Measurements from ENCODE around the gene OR4X1. TPM values are rescaled to one million over a fixed set of nuclear protein-coding genes. Genes with fewer than 3 reads are reported as not detected.

The OR4X1 gene
- total RNA-seq, 4 donors from 2014 or later = not detected

- Histone ChIP-seq H3K36me3 (no peaks in the 10 kb centered on the region), H3K4me1 (no peaks in the 10 kb centered on the region), H3K27ac (no peak overlapping the region), H3K4me3 (no peak overlapping the region), H3K9me3 (no peaks in the 10 kb centered on the region), H3K27me3 (no peaks in the 10 kb centered on the region)
- WGBS, 2 donors (ENCODE audit: low coverage in 1 of 2) = 72 to 80% methylated on average over 1 to 2 of the region's 2 CpGs
- intact Hi-C loops (cut with DNase I; ENCODE audit: low total_unique reads) (no loop called here), in situ Hi-C loops (cut with MboI; ENCODE audit: low pct_ligation_motif_present in 1 of 4, low pct_unique_long_range_greater_than_20kb in 1 of 4, low sequenced_read_pairs in 3 of 4) (no loop called here)
- TF ChIP-seq CTCF (IDR thresholded peaks at IDR 0.05) (no peak), EP300 (IDR thresholded peaks at IDR 0.05; ENCODE audit: low read depth) (no peak), POLR2AphosphoS5 (IDR thresholded peaks at IDR 0.05) (no peak), POLR2A (IDR thresholded peaks at IDR 0.05) (no peak)
- no peak for DNase-seq
Measured at GRCh38 chr11:48261600-48261999, 2.1 kb upstream of the OR4X1 start.

GRCh38 chr11:48270621-48271020 lies 7.0 kb downstream of the OR4X1 start:
- no peaks in the 10 kb centered on the region for H3K27me3 ChIP-seq
- WGBS, 2 donors (ENCODE audit: low coverage in 1 of 2) = 65 to 69% methylated on average over 3 of the region's 3 CpGs
- no peak overlapping the region for H3K27ac ChIP-seq
- TF ChIP-seq CTCF (IDR thresholded peaks at IDR 0.05) (no peak), POLR2A (IDR thresholded peaks at IDR 0.05) (no peak), POLR2AphosphoS5 (IDR thresholded peaks at IDR 0.05) (no peak), EP300 (IDR thresholded peaks at IDR 0.05; ENCODE audit: low read depth) (no peak)
- no peaks in the 10 kb centered on the region for H3K4me1 ChIP-seq
- no peak overlapping the region for H3K4me3 ChIP-seq
- no peaks in the 10 kb centered on the region for H3K36me3 ChIP-seq
- intact Hi-C loops (cut with DNase I; ENCODE audit: low total_unique reads) = no loop called here
- no peak for DNase-seq
- in situ Hi-C loops (cut with MboI; ENCODE audit: low pct_ligation_motif_present in 1 of 4, low pct_unique_long_range_greater_than_20kb in 1 of 4, low sequenced_read_pairs in 3 of 4) = loop anchor here in 1 of 4 donors (10.0 kb wide), 1 partner anchor 56 kb away; the partner anchor contains the start of gene OR4B1
- H3K9me3 ChIP-seq = no peaks in the 10 kb centered on the region

- TF ChIP-seq POLR2AphosphoS5 (IDR thresholded peaks at IDR 0.05) (no peak), EP300 (IDR thresholded peaks at IDR 0.05; ENCODE audit: low read depth) (no peak), CTCF (IDR thresholded peaks at IDR 0.05) (no peak), POLR2A (IDR thresholded peaks at IDR 0.05) (no peak)
- DNase-seq = no peak
- 48% methylated on average over 1 of the region's 1 CpG; no CpG with 5 or more reads in 1 of the 2 donors for WGBS, 2 donors (ENCODE audit: low coverage in 1 of 2)
- intact Hi-C loops (cut with DNase I; ENCODE audit: low total_unique reads) = no loop called here
- Histone ChIP-seq H3K27me3 (no peaks in the 10 kb centered on the region), H3K4me1 (no peaks in the 10 kb centered on the region), H3K9me3 (no peaks in the 10 kb centered on the region), H3K27ac (no peak overlapping the region), H3K4me3 (no peak overlapping the region), H3K36me3 (no peaks in the 10 kb centered on the region)
- in situ Hi-C loops (cut with MboI; ENCODE audit: low pct_ligation_motif_present in 1 of 4, low pct_unique_long_range_greater_than_20kb in 1 of 4, low sequenced_read_pairs in 3 of 4) = loop anchor here in 1 of 4 donors (10.0 kb wide), 1 partner anchor 58 kb away; the partner anchor contains the start of gene OR4B1
Measured at GRCh38 chr11:48272606-48273005, 8.9 kb downstream of the OR4X1 start.

- no peak within 1 kb of the TSS for H3K27ac ChIP-seq
- intact Hi-C loops (cut with DNase I; ENCODE audit: low total_unique reads) = no loop called here
- 56 to 75% methylated on average over 1 of the region's 1 CpG for WGBS, 2 donors (ENCODE audit: low coverage in 1 of 2)
Measured at GRCh38 chr11:48305923-48306322, 42.3 kb downstream of the OR4X1 start, which contains the start of gene OR4S1. Gene OR4S1 (plus strand): TSS chr11:48306223. CDS start chr11:48306223, 0 bp downstream.

More at GRCh38 chr11:48305923-48306322, 42.3 kb downstream of the OR4X1 start, which contains the start of gene OR4S1:
- Histone ChIP-seq H3K4me1 (no peaks in the 10 kb centered on the region), H3K27me3 (no peaks in the 10 kb centered on the region), H3K9me3 (no peaks in the 10 kb centered on the region), H3K4me3 (no peak within 1 kb of the TSS), H3K36me3 (no peaks in the 10 kb centered on the region)
- DNase-seq = no peak
- TF ChIP-seq CTCF (IDR thresholded peaks at IDR 0.05) (no peak), POLR2A (IDR thresholded peaks at IDR 0.05) (no peak), EP300 (IDR thresholded peaks at IDR 0.05; ENCODE audit: low read depth) (no peak), POLR2AphosphoS5 (IDR thresholded peaks at IDR 0.05) (no peak)
- in situ Hi-C loops (cut with MboI; ENCODE audit: low pct_ligation_motif_present in 1 of 4, low pct_unique_long_range_greater_than_20kb in 1 of 4, low sequenced_read_pairs in 3 of 4) = no loop called here
